Dendritic cell treated with granulocyte-macrophage colony-stimulating factor and Interleukin-4, amounts not matched to agents 40 ng/mL and 50 ng/mL, for 4 days (primary cell): ENCODE results near the gene LDLRAD4.

Source experiments
- H3K27ac Mint-ChIP-seq: one replicate; pipeline ENCODE4 v1.8.0; 2022; ENCODE audit warnings: mild to moderate bottlenecking, mixed read lengths
- H3K27me3 Mint-ChIP-seq: one replicate; pipeline ENCODE4 v1.8.0; 2022; ENCODE audit warnings: mild to moderate bottlenecking, mixed read lengths
- H3K36me3 Mint-ChIP-seq: one replicate; pipeline ENCODE4 v1.8.0; 2022; ENCODE audit warnings: low read depth, mixed read lengths
- H3K4me1 Mint-ChIP-seq: one replicate; pipeline ENCODE4 v1.8.0; 2022; ENCODE audit warnings: low read depth, mixed read lengths
- H3K4me3 Mint-ChIP-seq: one replicate; pipeline ENCODE4 v1.8.0; 2022; ENCODE audit warnings: mild to moderate bottlenecking, moderate library complexity, mixed read lengths
- H3K9me3 Mint-ChIP-seq: one replicate; pipeline ENCODE4 v1.8.0; 2022; ENCODE audit warnings: mixed read lengths
- intact Hi-C: fragments of 100-400 bp; cut with micrococcal nuclease; formaldehyde crosslinking; loops from one replicate; pipeline ENCODE4 v1.15.0; 2022

Gene LDLRAD4

DNA sequence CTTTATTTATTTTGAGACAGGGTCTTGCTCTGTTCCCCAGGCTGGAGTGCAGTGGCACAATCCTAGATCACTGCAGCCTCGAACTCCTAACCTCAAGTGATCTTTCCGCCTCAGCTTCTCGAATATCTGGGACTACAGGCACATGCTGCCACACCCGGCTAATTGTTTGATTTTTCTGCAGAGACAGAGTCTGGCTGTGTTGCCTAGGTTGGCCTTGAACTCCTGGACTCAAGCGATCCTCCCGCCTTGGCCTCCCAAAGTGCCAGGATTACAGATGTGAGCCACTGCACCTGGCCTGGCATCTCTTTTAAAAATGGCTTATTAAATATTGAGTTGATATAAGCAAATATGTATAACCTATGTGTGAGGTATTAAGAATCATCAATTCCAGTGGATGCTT, 298.3 kb downstream of the LDLRAD4 start:
- Mint-ChIP-seq H3K36me3 (peaks cover 49% of the 10 kb centered on the region), H3K27me3 (no peaks in the 10 kb centered on the region), H3K9me3 (peaks cover 17% of the 10 kb centered on the region), H3K27ac (no peak overlapping the region), H3K4me3 (no peak overlapping the region), H3K4me1 (peaks cover 15% of the 10 kb centered on the region)
- intact Hi-C loops, result no loop called here

DNA sequence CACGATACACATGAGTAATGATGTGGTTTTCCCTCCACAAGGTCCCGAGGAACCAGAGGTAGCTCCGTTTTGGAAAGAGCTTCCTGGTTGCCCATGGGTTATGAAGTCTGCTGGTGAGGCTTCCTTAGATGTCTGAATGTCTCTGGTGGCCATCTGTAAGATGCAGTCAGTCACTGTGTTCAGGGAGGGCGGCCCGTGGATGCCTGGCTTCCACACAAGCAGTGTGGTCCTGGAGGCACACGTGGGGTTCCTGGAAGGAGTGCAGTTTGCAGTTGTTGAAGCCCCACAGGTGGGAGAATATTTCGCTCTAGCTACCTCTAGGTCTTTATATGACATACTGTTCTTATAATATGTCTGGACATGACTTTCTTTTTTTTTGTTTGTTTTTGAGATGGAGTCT, 298.8 kb downstream of the LDLRAD4 start:
- Mint-ChIP-seq H3K27me3 (no peaks in the 10 kb centered on the region), H3K27ac (no peak overlapping the region), H3K4me3 (no peak overlapping the region), H3K4me1 (peaks cover 10% of the 10 kb centered on the region), H3K9me3 (peaks cover 17% of the 10 kb centered on the region), H3K36me3 (peaks cover 49% of the 10 kb centered on the region)
- intact Hi-C loops, result no loop called here

DNA sequence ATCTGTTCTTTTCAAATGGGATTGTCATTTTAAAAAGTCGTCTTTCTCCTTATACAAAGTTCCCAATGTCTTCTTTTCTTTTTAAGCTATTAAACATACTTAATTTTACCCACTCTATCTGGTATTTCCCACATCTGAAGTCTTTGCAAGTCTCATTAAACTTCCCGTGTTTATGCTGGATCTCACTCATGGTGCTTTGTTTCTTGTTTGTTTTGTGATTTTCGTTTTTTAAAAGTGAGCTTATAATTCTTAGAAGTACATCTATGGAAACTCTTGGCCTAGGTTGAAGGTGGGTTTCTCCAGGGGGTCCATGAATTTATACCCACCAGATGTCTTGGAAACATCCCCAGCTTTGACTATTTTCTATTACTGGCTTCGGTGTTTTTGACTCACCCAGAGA, 299.8 kb downstream of the LDLRAD4 start:
- H3K27me3 Mint-ChIP-seq, result no peaks in the 10 kb centered on the region
- intact Hi-C loops, result no loop called here
- no peak overlapping the region for H3K4me3 Mint-ChIP-seq
- peaks cover 55% of the 10 kb centered on the region for H3K36me3 Mint-ChIP-seq
- peaks cover 17% of the 10 kb centered on the region for H3K9me3 Mint-ChIP-seq
- H3K4me1 Mint-ChIP-seq, result peaks cover 7% of the 10 kb centered on the region
- no peak overlapping the region for H3K27ac Mint-ChIP-seq

DNA sequence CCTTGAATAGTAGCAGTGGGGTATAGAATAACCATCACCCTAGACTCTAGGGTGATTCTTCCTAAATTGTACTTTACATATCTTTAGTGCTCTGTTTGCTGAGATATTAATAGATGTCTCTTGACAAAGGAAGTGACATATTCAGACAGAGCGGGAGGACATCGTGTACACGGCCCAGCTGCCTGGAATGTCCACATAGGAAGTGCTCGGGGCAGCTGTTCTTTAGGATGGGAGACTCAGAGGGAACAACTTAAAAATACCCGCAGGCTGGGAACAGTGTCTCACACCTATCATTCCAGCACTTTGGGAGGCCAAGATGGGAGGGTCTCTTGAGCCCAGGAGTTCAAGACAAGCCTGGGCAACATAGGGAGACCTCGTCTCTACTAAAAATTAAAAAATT, 301.7 kb downstream of the LDLRAD4 start:
- intact Hi-C loops, result no loop called here
- Mint-ChIP-seq H3K36me3 (peaks cover 58% of the 10 kb centered on the region), H3K4me3 (no peak overlapping the region), H3K27ac (no peak overlapping the region), H3K9me3 (peaks cover 17% of the 10 kb centered on the region), H3K4me1 (peaks cover 7% of the 10 kb centered on the region), H3K27me3 (no peaks in the 10 kb centered on the region)

DNA sequence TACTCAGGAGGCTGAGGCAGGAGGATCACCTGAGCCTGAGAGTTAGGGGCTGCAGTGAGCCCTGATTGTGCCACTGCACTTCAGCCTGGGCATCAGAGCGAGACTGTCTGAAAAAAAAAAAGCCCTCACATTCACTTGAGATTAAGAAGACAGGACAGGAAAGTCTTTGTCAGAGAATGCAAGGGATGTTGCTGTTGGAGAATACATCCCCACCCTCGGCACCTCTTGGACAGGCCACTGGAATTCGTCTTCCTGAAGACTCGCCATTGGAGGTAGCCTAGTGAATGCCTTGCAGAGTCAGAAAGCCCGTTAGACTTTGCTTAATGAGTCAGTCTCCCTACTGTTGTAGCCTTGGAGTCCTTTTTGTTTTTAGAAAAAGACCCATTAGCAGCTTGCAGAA, 302.2 kb downstream of the LDLRAD4 start:
- Mint-ChIP-seq H3K36me3 (peaks cover 58% of the 10 kb centered on the region), H3K9me3 (peaks cover 17% of the 10 kb centered on the region), H3K4me1 (peaks cover 7% of the 10 kb centered on the region), H3K27me3 (no peaks in the 10 kb centered on the region), H3K27ac (no peak overlapping the region), H3K4me3 (no peak overlapping the region)
- intact Hi-C loops, result no loop called here

DNA sequence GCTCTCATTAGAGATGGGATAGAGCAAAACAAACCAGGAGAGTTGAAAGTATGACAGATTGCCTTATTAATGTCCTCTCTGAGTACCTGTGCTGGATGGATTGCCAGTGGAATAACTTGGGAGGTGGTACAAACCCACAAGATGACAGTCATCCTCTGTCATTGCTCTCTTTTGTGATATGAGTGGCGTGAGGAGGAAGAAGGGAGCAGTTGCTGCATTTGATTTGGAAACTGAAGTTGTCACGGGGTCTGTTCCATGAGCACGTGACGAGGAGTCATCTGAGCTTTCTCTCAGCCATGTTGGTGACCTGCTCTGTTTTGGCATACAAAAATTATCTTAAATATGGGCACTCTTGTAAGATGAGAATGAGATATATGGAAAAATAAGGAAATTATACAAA, 302.9 kb downstream of the LDLRAD4 start:
- Mint-ChIP-seq H3K36me3 (peaks cover 58% of the 10 kb centered on the region), H3K27me3 (no peaks in the 10 kb centered on the region), H3K4me3 (no peak overlapping the region), H3K27ac (no peak overlapping the region), H3K4me1 (peaks cover 7% of the 10 kb centered on the region), H3K9me3 (peaks cover 17% of the 10 kb centered on the region)
- intact Hi-C loops, result no loop called here

DNA sequence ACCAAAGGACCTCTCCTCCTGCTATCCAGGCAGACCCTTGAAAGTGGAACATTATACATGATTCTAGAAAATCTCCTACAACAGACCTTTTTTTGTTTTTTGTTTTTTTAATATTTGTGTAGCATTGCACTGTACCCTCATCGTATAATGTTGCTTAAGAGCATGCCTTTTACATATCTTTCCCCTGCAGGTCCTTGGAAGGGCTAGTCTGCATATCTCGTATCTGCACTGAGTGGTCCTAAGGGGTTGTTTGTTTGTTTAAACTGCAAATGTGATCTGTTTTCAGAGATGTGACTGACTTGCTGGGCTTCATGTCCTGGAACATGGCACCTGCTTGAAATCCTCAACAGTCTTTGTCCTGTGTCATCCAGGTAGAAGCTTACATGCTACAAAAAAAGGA, 303.7 kb downstream of the LDLRAD4 start:
- H3K27me3 Mint-ChIP-seq, result no peaks in the 10 kb centered on the region
- H3K9me3 Mint-ChIP-seq, result peaks cover 13% of the 10 kb centered on the region
- intact Hi-C loops, result no loop called here
- peaks cover 7% of the 10 kb centered on the region for H3K4me1 Mint-ChIP-seq
- no peak overlapping the region for H3K27ac Mint-ChIP-seq
- H3K4me3 Mint-ChIP-seq, result no peak overlapping the region
- H3K36me3 Mint-ChIP-seq, result peaks cover 57% of the 10 kb centered on the region

DNA sequence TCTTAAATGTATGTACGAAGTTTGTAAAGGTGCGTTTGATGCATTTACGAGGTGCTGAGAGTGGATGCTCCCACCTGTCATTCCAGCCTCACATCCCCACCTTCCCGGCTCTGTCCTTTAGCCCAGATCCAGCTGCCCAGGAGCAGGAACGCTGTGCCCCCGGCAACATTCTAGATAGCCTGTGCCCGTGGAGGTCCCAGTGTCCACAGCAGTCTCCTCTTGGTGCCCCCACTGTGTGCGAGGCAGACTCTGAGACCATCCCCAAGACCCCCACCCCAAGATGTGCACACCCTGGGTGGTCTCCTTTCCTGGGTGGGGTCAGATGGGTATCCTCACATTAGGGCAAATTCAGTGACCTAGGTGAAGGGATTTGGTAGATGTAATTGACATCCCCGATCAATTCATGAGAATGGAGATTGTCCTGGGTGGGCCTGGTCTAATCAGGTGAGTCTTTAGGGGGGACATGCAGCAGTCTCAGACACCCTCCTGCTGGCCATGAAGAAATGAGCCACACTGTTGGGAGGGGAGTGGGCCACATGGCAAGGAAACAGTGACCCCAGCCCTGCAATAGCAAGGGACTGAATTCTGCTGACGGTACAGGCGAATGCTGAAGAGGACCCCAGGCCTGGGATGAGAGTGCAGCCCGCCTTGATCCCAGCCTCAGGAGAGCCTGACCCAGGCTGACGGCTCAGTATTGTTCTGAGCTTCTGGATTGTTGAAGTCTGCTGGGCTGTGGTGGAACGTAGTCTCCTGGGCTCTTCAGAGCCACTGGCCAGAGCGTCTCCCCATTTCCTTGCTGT, 304.5 kb downstream of the LDLRAD4 start:
- H3K27me3 Mint-ChIP-seq, result no peaks in the 10 kb centered on the region
- no peak overlapping the region for H3K27ac Mint-ChIP-seq
- peaks cover 5% of the 10 kb centered on the region for H3K9me3 Mint-ChIP-seq
- intact Hi-C loops, result no loop called here
- H3K4me3 Mint-ChIP-seq, result no peak overlapping the region
- peaks cover 57% of the 10 kb centered on the region for H3K36me3 Mint-ChIP-seq
- peaks cover 7% of the 10 kb centered on the region for H3K4me1 Mint-ChIP-seq

DNA sequence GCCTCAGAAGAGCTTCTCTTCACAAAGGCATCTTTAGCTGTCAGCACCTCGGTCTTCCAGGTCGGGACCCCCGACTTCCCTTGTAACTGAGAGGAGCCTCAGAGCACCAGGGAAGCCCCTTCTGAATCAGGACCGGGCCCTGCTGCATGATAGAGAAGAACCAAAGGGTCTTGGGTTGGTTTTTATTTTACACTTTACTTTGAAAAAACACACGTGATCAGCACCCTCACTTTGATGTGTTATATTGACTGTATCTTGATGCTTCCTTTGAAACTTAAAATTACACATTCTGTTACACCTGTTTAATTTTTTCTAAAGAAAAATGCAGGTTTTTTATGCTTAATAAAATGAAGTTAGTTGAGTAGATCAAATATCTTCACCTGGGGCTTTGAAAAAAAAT, 305.5 kb downstream of the LDLRAD4 start:
- Mint-ChIP-seq H3K27ac (no peak overlapping the region), H3K36me3 (peaks cover 53% of the 10 kb centered on the region), H3K27me3 (no peaks in the 10 kb centered on the region), H3K4me3 (no peak overlapping the region), H3K4me1 (peaks cover 7% of the 10 kb centered on the region), H3K9me3 (no peaks in the 10 kb centered on the region)
- intact Hi-C loops, result no loop called here

DNA sequence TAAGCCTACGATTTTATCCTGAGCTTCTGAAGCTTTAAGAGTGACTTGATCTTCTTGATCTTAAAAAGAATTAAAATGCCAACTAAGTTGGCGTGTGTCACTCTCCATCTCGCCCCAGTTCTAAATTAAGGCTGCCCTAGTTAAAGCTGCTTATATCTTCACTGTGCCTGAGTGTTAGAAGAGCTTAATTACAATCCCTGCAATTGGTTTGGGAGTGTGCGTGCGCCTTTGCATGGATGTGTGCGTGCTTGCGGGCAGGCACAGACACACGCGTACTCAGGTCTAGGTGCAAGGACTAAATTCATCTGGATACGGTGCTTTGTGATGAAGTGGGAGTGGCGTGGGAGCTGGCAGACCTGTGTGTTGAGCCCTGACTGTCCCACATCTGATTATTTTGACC, 306.3 kb downstream of the LDLRAD4 start:
- no peaks in the 10 kb centered on the region for H3K27me3 Mint-ChIP-seq
- intact Hi-C loops, result no loop called here
- peaks cover 50% of the 10 kb centered on the region for H3K36me3 Mint-ChIP-seq
- H3K4me3 Mint-ChIP-seq, result no peak overlapping the region
- no peak overlapping the region for H3K27ac Mint-ChIP-seq
- peaks cover 10% of the 10 kb centered on the region for H3K4me1 Mint-ChIP-seq
- H3K9me3 Mint-ChIP-seq, result no peaks in the 10 kb centered on the region

DNA sequence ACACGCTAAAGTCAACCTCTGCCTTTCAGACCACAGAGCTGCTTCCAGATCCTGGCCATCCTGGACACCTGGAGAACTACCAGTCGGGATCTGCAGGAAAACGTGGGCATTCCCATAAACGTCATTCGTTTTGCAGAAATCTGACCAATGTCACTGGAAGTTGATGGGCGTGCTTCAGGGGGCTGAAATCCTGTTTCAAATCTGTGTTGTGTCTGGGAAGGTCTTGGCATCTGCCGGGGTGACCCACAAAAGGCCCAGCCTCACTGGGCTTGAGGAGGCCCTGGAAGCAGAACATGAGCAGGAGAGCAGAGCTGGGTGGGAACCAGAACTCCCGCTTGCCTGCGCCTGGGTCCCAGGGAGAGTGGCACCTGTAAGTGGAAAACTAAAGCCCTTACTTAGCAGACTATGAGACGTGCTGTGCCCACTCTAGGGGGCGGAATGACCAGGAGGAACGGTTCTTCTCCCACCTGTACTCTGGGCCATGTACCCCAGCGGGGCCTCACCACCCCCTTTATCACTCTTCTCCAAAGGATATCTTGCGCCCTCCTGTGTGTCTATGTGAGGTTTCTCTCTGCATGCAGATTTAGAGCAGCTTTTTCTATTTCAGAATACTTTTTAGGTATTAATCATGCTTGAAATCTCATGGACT, 306.9 kb downstream of the LDLRAD4 start:
- Mint-ChIP-seq H3K27ac (no peak overlapping the region), H3K4me1 (peaks cover 17% of the 10 kb centered on the region), H3K9me3 (no peaks in the 10 kb centered on the region), H3K27me3 (no peaks in the 10 kb centered on the region), H3K36me3 (peaks cover 50% of the 10 kb centered on the region), H3K4me3 (no peak overlapping the region)
- intact Hi-C loops, result no loop called here

DNA sequence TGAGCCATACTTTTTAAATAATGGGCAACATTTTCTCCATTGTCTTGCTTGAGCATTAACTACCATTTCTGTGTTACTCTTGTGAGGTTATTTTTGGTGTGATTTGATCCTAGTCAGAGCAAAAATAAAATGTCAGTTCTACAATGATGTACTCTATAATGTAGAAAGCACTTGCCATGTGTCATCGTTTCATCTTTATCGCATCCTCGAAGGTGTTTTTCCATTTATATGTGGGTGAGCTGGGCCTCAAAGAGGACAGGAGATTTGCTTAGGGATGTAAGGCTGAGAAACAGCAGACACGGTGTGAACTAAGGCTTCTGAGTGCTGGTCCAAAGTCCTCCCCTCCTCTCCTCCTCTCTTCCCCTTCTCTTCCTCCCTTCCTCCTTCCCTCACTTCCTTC, 308.0 kb downstream of the LDLRAD4 start:
- no peak overlapping the region for H3K27ac Mint-ChIP-seq
- intact Hi-C loops, result no loop called here
- no peaks in the 10 kb centered on the region for H3K27me3 Mint-ChIP-seq
- H3K36me3 Mint-ChIP-seq, result peaks cover 54% of the 10 kb centered on the region
- no peak overlapping the region for H3K4me3 Mint-ChIP-seq
- no peaks in the 10 kb centered on the region for H3K9me3 Mint-ChIP-seq
- peaks cover 18% of the 10 kb centered on the region for H3K4me1 Mint-ChIP-seq

DNA sequence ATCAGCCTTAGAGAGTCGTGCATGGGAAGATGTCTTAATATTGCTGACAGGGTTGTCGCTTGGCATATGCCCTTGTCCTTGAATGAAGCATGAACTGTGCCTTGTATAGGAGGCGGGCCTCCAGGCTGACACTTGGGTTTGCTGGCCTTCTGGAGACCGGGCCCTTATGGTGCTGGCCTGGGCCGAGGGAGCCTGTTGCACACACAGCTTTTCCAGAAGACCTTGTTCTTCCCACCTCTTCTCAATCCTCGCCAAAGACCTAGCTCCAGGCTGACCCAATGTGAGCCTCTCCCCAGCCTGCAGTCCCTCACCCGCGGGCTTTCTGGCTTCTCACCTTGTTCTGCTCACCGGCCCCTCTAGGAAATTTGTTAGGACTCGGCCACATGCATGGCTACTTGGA, 308.7 kb downstream of the LDLRAD4 start:
- peaks cover 57% of the 10 kb centered on the region for H3K36me3 Mint-ChIP-seq
- no peaks in the 10 kb centered on the region for H3K9me3 Mint-ChIP-seq
- peaks cover 17% of the 10 kb centered on the region for H3K4me1 Mint-ChIP-seq
- no peaks in the 10 kb centered on the region for H3K27me3 Mint-ChIP-seq
- H3K4me3 Mint-ChIP-seq, result no peak overlapping the region
- H3K27ac Mint-ChIP-seq, result no peak overlapping the region
- intact Hi-C loops, result no loop called here

DNA sequence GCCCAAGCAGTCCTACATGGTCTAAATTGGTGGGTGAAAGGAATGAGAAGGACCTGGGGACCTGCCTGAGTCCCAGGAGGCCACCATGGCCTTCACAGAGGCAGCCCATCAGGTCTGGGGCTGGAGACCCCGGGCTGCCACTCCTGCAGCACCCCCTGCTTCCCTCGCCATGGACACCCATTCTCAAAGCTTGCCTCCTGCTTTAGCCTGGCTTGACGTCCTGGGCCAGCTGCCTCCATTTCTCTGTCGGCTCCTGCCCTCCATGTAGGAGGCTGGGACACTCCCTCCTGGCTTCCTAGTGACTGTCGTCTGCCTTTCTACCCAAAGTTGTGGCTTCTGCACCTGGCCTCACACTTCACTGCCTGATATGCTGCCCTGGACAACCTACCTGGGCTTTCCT, 309.2 kb downstream of the LDLRAD4 start:
- Mint-ChIP-seq H3K4me1 (peaks cover 17% of the 10 kb centered on the region), H3K4me3 (no peak overlapping the region), H3K9me3 (no peaks in the 10 kb centered on the region), H3K27ac (no peak overlapping the region), H3K36me3 (peaks cover 56% of the 10 kb centered on the region), H3K27me3 (no peaks in the 10 kb centered on the region)
- intact Hi-C loops, result no loop called here
